HFFc6 (cell line): ENCODE measurements around the gene IGF2. TPM values are rescaled to one million over a fixed set of nuclear protein-coding genes. Genes with fewer than 3 reads are reported as not detected.

Experiments
- DNase-seq: peaks from one replicate; pipeline ENCODE4 v3.0.0-alpha.2; 2018
- H3K27ac Mint-ChIP-seq: 2 replicates; pipeline ENCODE4 v1.8.0; 2020; ENCODE audit warnings: mild to moderate bottlenecking, mixed read lengths
- H3K27me3 Mint-ChIP-seq: 2 replicates; pipeline ENCODE4 v1.8.0; 2021; ENCODE audit warnings: mild to moderate bottlenecking, moderate library complexity, mixed read lengths; ENCODE audit not compliant: insufficient read depth
- H3K36me3 Mint-ChIP-seq: 2 replicates; pipeline ENCODE4 v1.8.0; 2021; ENCODE audit warnings: low read depth, mixed read lengths
- H3K4me1 Mint-ChIP-seq: 2 replicates; pipeline ENCODE4 v1.8.0; 2020; ENCODE audit warnings: low read depth, mixed read lengths
- H3K4me3 Mint-ChIP-seq: 2 replicates; pipeline ENCODE4 v1.8.0; 2020; ENCODE audit warnings: mild to moderate bottlenecking, moderate library complexity, mixed read lengths
- H3K9me3 Mint-ChIP-seq: 2 replicates; pipeline ENCODE4 v1.8.0; 2020; ENCODE audit warnings: mild to moderate bottlenecking, mixed read lengths
- total RNA-seq, 6 experiments: library from RNA; stranded (reverse); fragmentation: NEBNext Ultra II Directional; extraction: Animal tissue kit (Norgen Biotek cat#: 25700); gene quantifications; 2 replicates in 1 of 6; 3 replicates in 5 of 6; pipeline ENCODE4 v1.2.3, GENCODE V29; 2021
- TF ChIP-seq, protein P1 (sequence below): fragments of 200-600 bp; sonication (generic); IDR thresholded peaks from 2 replicates; pipeline ENCODE4 v1.5.0; 2021; ENCODE audit warnings: antibody characterized with exemption, mild to moderate bottlenecking

Gene IGF2
- total RNA-seq, 6 experiments from 2014 or later, result 0.90 to 2.6 (median 2.0) TPM

GRCh38 chr11:2093575-2094353 lies 45.4 kb downstream of the IGF2 start:
- Mint-ChIP-seq H3K4me1 (peaks cover 31% of the 10 kb centered on the region), H3K4me3 (no peak overlapping the region), H3K36me3 (0 out of 2 replicates have a peak, but pooled peaks cover 4% of the 10 kb centered on the region), H3K27me3 (peaks cover 2% of the 10 kb centered on the region; the same call in 1 of the 2 replicates), H3K27ac (no peak overlapping the region), H3K9me3 (peaks cover 6% of the 10 kb centered on the region; the same call in 1 of the 2 replicates)
- DNase-seq, result no peak
- TF ChIP-seq, protein P1, sequence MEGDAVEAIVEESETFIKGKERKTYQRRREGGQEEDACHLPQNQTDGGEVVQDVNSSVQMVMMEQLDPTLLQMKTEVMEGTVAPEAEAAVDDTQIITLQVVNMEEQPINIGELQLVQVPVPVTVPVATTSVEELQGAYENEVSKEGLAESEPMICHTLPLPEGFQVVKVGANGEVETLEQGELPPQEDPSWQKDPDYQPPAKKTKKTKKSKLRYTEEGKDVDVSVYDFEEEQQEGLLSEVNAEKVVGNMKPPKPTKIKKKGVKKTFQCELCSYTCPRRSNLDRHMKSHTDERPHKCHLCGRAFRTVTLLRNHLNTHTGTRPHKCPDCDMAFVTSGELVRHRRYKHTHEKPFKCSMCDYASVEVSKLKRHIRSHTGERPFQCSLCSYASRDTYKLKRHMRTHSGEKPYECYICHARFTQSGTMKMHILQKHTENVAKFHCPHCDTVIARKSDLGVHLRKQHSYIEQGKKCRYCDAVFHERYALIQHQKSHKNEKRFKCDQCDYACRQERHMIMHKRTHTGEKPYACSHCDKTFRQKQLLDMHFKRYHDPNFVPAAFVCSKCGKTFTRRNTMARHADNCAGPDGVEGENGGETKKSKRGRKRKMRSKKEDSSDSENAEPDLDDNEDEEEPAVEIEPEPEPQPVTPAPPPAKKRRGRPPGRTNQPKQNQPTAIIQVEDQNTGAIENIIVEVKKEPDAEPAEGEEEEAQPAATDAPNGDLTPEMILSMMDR, result no peak

GRCh38 chr11:2092956-2093412 lies 46.2 kb downstream of the IGF2 start:
- Mint-ChIP-seq H3K36me3 (peaks cover 9% of the 10 kb centered on the region), H3K9me3 (peaks cover 6% of the 10 kb centered on the region; the same call in 1 of the 2 replicates), H3K27me3 (peaks cover 2% of the 10 kb centered on the region; the same call in 1 of the 2 replicates), H3K27ac (no peak overlapping the region), H3K4me3 (no peak overlapping the region), H3K4me1 (peaks cover 29% of the 10 kb centered on the region)
- DNase-seq, result no peak
- TF ChIP-seq, protein P1, result no peak

- DNase-seq, result no peak
- peaks cover 24% of the 10 kb centered on the region for H3K4me1 Mint-ChIP-seq
- peaks cover 2% of the 10 kb centered on the region; the same call in 1 of the 2 replicates for H3K27me3 Mint-ChIP-seq
- peaks cover 9% of the 10 kb centered on the region for H3K36me3 Mint-ChIP-seq
- no peak overlapping the region for H3K4me3 Mint-ChIP-seq
- TF ChIP-seq, protein P1, result no peak
- H3K27ac Mint-ChIP-seq, result no peak overlapping the region
- H3K9me3 Mint-ChIP-seq, result peaks cover 6% of the 10 kb centered on the region; the same call in 1 of the 2 replicates
Measured at GRCh38 chr11:2092464-2092910, 46.7 kb downstream of the IGF2 start.

DNA sequence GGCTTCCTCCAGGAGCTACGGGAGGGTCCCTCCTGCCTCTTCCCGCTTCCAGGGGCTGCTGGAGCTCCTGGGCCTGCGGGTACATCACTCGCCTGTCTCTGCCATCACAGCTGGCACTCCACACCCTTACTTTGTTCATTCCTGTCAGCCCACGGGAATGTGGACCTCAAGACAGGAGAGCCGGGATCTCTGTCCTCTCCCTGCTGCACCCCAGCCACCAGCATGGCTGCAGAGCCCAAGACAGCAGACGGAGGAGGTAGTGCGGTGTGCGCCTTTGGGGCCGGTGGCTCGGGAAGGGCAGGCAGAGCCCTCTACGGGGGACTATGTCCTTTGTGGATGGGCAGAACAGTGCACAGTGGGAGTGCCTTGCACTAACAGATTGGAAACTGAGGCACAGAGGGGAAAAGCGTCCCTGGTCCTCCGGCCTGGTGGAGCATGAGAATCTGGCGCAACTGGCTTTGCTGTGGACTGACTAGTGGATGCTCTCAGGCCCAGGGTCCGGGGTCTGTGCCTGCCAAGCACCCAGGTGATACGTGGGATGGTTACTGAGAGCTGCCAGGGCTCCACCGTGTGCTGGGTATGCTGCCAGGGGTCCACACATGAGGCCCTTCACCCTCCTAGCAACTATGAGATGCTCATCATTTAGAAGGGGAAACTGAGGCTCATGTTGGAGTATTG lies 47.3 kb downstream of the IGF2 start:
- H3K36me3 Mint-ChIP-seq, result peaks cover 9% of the 10 kb centered on the region
- H3K4me3 Mint-ChIP-seq, result no peak overlapping the region
- peaks cover 18% of the 10 kb centered on the region for H3K4me1 Mint-ChIP-seq
- TF ChIP-seq, protein P1, result no peak
- DNase-seq, result no peak
- no peak overlapping the region for H3K27ac Mint-ChIP-seq
- H3K9me3 Mint-ChIP-seq, result peaks cover 10% of the 10 kb centered on the region; the same call in 1 of the 2 replicates
- H3K27me3 Mint-ChIP-seq, result peaks cover 2% of the 10 kb centered on the region; the same call in 1 of the 2 replicates

DNA sequence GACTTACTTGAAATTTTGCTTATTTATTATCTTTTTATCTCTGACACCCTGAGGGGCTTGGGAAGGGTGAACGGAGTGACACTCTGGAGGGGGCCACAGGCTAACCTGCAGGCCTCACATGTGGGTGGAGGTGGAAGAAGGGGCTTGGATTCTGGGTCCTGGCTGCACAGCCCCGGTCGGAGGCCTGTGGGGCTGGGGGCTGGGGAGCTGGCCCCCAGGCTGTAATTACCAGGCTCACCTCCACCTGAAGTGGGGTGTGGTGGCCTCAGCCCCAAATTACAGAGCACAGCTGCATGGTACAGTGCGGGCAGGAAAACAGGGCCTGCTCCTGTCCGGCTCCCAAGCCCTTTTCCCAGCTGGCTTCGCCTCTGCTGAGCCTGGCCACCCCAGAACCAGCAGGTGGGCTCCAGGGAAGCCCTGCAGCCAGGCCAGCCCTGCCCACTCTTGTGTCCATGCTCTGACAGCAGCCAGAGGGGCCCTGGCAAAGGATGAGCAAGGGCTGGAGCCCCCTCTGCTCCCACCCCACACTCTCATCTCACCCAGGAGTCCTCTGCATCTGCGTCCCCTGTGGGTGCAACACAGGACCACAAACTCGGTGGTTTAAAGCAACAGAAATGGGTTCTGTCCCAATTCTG lies 48.0 kb downstream of the IGF2 start:
- no peak overlapping the region for H3K4me3 Mint-ChIP-seq
- peaks cover 3% of the 10 kb centered on the region; the same call in 1 of the 2 replicates for H3K27me3 Mint-ChIP-seq
- TF ChIP-seq, protein P1, result no peak
- peaks cover 12% of the 10 kb centered on the region; the same call in 1 of the 2 replicates for H3K9me3 Mint-ChIP-seq
- no peak for DNase-seq
- H3K4me1 Mint-ChIP-seq, result peaks cover 11% of the 10 kb centered on the region
- no peak overlapping the region for H3K27ac Mint-ChIP-seq
- peaks cover 9% of the 10 kb centered on the region for H3K36me3 Mint-ChIP-seq
